Naive thymus-derived CD4-positive, alpha-beta T cell (primary cell): ENCODE measurements around the gene LIN7A. TPM values are rescaled to one million over a fixed set of nuclear protein-coding genes. Genes with fewer than 3 reads are reported as not detected.
"Not testable (repeated sequence)": the region's sequence is repeated elsewhere in the genome, so short reads cannot be mapped to it uniquely, and the experiment has no call there.

Experiments used
- ATAC-seq: fragments of 150-1000 bp; cut with Tn5 transposase; 2 replicates; pipeline ENCODE4 v1.10.0; 2021; ENCODE audit warnings: mild to moderate bottlenecking, moderate library complexity
- CTCF ChIA-PET: fragments of 350-600 bp; sonication (Branson Sonifier 250); formaldehyde crosslinking; loops from one replicate; lab custom pipeline; 2021; ENCODE audit warnings: antibody characterized with exemption; lab: Charles Lee
- POLR2A ChIA-PET: fragments of 350-600 bp; sonication (Branson Sonifier 250); formaldehyde crosslinking; loops from one replicate; lab custom pipeline; 2021; ENCODE audit warnings: antibody characterized with exemption, inconsistent platforms; lab: Charles Lee
- DNase-seq, 9 donors: peaks; one replicate each; pipeline versions ENCODE4 v3.0.0 to v3.0.0-alpha.2; 2020 to 2022; ENCODE audit warnings: mixed read lengths in 1 of 9
- H3K27ac ChIP-seq: one replicate; pipeline ENCODE4 v1.7.0; 2013; ENCODE audit warnings: mild to moderate bottlenecking, low read depth, low read length, moderate library complexity
- H3K27me3 ChIP-seq, 2 donors: one replicate each; pipeline ENCODE4 v1.7.0; 2013; ENCODE audit warnings: low read length in 2 of 2, mild to moderate bottlenecking in 2 of 2, moderate library complexity in 2 of 2; ENCODE audit not compliant: control insufficient read depth in 2 of 2, insufficient read depth in 2 of 2
- H3K36me3 ChIP-seq, 3 experiments: 1 replicate in 2 of 3; 2 replicates in 1 of 3; pipeline ENCODE4 v1.7.0; 2013; ENCODE audit warnings: low read length in 3 of 3, mild to moderate bottlenecking in 3 of 3, moderate library complexity in 1 of 3; ENCODE audit not compliant: insufficient read depth in 3 of 3, control insufficient read depth in 2 of 3
- H3K4me1 ChIP-seq, 2 donors: one replicate each; pipeline ENCODE4 v1.7.0; 2013; ENCODE audit warnings: low read length in 2 of 2, mild to moderate bottlenecking in 2 of 2, moderate library complexity in 1 of 2; ENCODE audit not compliant: control insufficient read depth in 2 of 2, insufficient read depth in 2 of 2
- H3K4me3 ChIP-seq: 2 replicates; pipeline ENCODE4 v1.7.0; 2013; ENCODE audit warnings: mild to moderate bottlenecking, low read length
- H3K9me3 ChIP-seq, 3 experiments: 1 replicate in 2 of 3; 2 replicates in 1 of 3; pipeline ENCODE4 v1.7.0; 2013; ENCODE audit warnings: low read length in 3 of 3; ENCODE audit not compliant: control insufficient read depth in 2 of 3
- H3K27ac Mint-ChIP-seq, 9 donors: one replicate each; pipeline ENCODE4 v1.8.0; 2020 to 2022; ENCODE audit warnings: mixed read lengths in 9 of 9, mild to moderate bottlenecking in 8 of 9, moderate library complexity in 5 of 9, inconsistent platforms in 2 of 9
- H3K27me3 Mint-ChIP-seq, 5 donors: one replicate each; pipeline ENCODE4 v1.8.0; 2021 to 2022; ENCODE audit warnings: mixed read lengths in 5 of 5, mild to moderate bottlenecking in 1 of 5
- H3K36me3 Mint-ChIP-seq, 5 donors: one replicate each; pipeline ENCODE4 v1.8.0; 2020 to 2022; ENCODE audit warnings: mixed read lengths in 5 of 5, mild to moderate bottlenecking in 3 of 5, inconsistent platforms in 1 of 5
- H3K4me1 Mint-ChIP-seq, 7 donors: one replicate each; pipeline ENCODE4 v1.8.0; 2020 to 2022; ENCODE audit warnings: mixed read lengths in 7 of 7, mild to moderate bottlenecking in 3 of 7, inconsistent platforms in 1 of 7
- H3K4me3 Mint-ChIP-seq, 10 donors: one replicate each; pipeline ENCODE4 v1.8.0; 2020 to 2022; ENCODE audit warnings: mild to moderate bottlenecking in 10 of 10, mixed read lengths in 10 of 10, moderate library complexity in 6 of 10, inconsistent platforms in 2 of 10
- H3K9me3 Mint-ChIP-seq, 11 donors: one replicate each; pipeline ENCODE4 v1.8.0; 2020 to 2022; ENCODE audit warnings: mixed read lengths in 11 of 11, mild to moderate bottlenecking in 4 of 11, inconsistent platforms in 1 of 11, moderate library complexity in 1 of 11
- intact Hi-C, 2 donors: fragments of 100-400 bp; cut with micrococcal nuclease; formaldehyde crosslinking; loops; one replicate each; pipeline ENCODE4 v1.15.1; 2023
- polyA plus RNA-seq, 2 donors: library from polyadenylated mRNA; unstranded; fragments of 300-500 nt; fragmentation: Illumina TruSeq; gene quantifications; one replicate each; pipeline ENCODE4 v1.2.3, GENCODE V29; 2021
- total RNA-seq, 6 experiments: library from RNA in 5 of 6; stranded (reverse) in 5 of 6; gene quantifications; 1 replicate in 5 of 6; 2 replicates in 1 of 6; pipeline ENCODE4 v1.2.3 and lab custom pipeline; 2021 to 2026

The LIN7A gene
- total and polyA plus RNA-seq, 7 experiments from 2014 or later, result 0.27 to 7.1 (median 1.4) TPM; not detected in 4

DNA sequence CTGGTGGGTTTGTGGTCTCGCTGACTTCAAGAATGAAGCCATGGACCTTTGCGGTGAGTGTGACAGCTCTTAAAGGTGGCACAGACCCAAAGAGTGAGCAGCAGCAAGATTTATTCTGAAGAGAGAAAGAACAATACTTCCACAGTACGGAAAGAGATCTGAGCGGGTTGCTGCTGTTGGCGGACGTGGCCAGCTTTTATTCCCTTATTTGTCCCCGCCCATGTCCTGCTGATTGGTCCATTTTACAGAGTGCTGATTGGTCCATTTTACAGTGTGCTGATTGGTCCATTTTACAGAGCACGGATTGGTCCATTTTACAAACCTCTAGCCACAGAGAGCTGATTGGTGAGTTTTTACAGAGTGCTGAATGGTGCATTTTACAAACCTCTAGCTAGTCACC is 59.3 kb downstream of the LIN7A start:
- ATAC-seq, H3K4me3 ChIP-seq, H3K27me3 ChIP-seq, H3K36me3 ChIP-seq, CTCF ChIA-PET, H3K27me3 Mint-ChIP-seq, H3K27ac Mint-ChIP-seq, H3K4me1 ChIP-seq, H3K4me1 Mint-ChIP-seq, POLR2A ChIA-PET, intact Hi-C loops, DNase-seq, H3K36me3 Mint-ChIP-seq, H3K9me3 ChIP-seq, H3K27ac ChIP-seq, H3K4me3 Mint-ChIP-seq: not testable (repeated sequence)
- H3K9me3 Mint-ChIP-seq, result peaks cover 0 to 16% (median 4%) of the 10 kb centered on the region in 11 donors

DNA sequence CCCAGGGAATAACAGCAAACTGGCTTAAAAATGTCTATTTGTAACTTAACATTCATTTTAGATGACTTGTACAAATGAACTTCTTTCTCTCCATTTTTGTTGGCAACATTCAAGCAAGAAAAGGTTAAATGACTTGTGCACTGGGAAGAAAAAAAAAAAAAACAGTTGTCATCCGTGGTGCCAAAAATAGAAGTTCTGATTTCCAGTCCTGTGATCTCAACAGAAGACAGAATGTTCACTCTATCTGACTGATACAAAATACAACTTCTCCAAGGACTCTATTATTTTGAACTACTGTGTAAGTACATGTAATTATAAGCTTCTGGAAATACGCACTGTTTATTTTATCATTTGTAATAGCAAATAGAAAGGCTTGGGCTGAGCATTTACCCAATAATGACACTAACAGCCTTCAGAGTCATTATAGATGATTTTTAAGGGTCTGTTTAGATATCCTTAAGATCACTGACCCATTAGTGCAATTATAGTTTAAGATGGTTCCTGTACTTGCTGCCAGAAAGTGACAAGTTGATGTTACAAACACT is 59.9 kb downstream of the LIN7A start:
- no peak overlapping the region for H3K4me3 Mint-ChIP-seq
- H3K27me3 Mint-ChIP-seq, result no peaks in the 10 kb centered on the region
- H3K36me3 ChIP-seq, result no peaks in the 10 kb centered on the region
- DNase-seq (no peak), ATAC-seq (no peak)
- H3K27ac Mint-ChIP-seq, result no peak overlapping the region
- ChIA-PET CTCF (no interaction called here), POLR2A (no interaction called here)
- H3K36me3 Mint-ChIP-seq, result no peaks in the 10 kb centered on the region
- H3K4me1 Mint-ChIP-seq, result no peaks in the 10 kb centered on the region
- H3K9me3 Mint-ChIP-seq, result peaks cover 0 to 11% (median 2%) of the 10 kb centered on the region in 11 donors
- intact Hi-C loops, result no loop called here
- no peak overlapping the region for H3K4me3 ChIP-seq
- H3K27ac ChIP-seq, result no peak overlapping the region
- H3K9me3 ChIP-seq, result no peaks in the 10 kb centered on the region
- H3K4me1 ChIP-seq, result no peaks in the 10 kb centered on the region
- H3K27me3 ChIP-seq, result no peaks in the 10 kb centered on the region

DNA sequence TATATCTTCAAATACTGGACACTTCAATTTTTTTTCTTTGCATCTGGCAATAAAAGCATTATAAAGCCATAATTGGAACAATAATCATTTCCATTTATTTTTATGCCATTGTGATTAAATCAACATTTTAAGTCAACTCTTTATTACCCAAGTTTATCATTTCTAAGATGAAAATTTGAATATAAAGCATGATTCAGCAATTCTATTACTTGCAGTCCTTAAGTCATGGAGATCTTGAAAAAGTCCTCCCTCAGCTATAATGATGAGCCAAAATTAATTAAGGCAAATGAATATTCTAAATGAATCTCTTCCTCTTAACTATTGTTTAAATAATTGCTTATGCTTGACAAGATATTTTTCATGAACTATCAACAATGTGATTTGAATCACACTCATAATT is 65.7 kb downstream of the LIN7A start:
- no peak overlapping the region for H3K27ac ChIP-seq
- no peaks in the 10 kb centered on the region for H3K36me3 ChIP-seq
- ATAC-seq (no peak), DNase-seq (no peak)
- H3K36me3 Mint-ChIP-seq, result no peaks in the 10 kb centered on the region
- no peaks in the 10 kb centered on the region for H3K9me3 ChIP-seq
- no peaks in the 10 kb centered on the region for H3K4me1 ChIP-seq
- POLR2A ChIA-PET, result no interaction called here
- H3K27ac Mint-ChIP-seq, result no peak overlapping the region
- H3K27me3 ChIP-seq, result no peaks in the 10 kb centered on the region
- CTCF ChIA-PET, result no interaction called here
- H3K9me3 Mint-ChIP-seq, result peaks cover 0 to 11% (median 3%) of the 10 kb centered on the region in 11 donors
- no peaks in the 10 kb centered on the region for H3K27me3 Mint-ChIP-seq
- intact Hi-C loops, result no loop called here
- H3K4me3 ChIP-seq, result no peak overlapping the region
- H3K4me3 Mint-ChIP-seq, result no peak overlapping the region
- no peaks in the 10 kb centered on the region for H3K4me1 Mint-ChIP-seq

DNA sequence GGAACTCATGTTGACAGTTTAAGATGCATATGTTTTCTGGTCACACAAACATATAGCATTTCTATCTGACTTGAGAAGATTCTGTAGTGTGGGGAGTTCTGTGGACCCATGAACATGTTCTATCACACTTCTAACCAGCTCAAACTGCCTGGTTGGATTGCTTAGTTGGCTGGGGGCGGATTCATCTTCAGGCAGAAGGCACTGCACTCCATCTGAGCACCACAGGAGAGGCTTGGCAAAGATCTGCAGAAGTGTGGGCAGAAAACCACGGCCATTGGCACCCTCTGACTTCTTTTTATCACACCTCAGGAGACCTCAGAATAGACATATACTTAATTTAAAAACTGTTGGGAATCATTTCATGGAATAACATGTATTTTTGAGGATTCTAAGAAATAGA is 68.5 kb downstream of the LIN7A start:
- intact Hi-C loops, result no loop called here
- Histone ChIP-seq H3K36me3 (no peaks in the 10 kb centered on the region), H3K27me3 (no peaks in the 10 kb centered on the region), H3K4me1 (no peaks in the 10 kb centered on the region), H3K9me3 (no peaks in the 10 kb centered on the region), H3K27ac (no peak overlapping the region), H3K4me3 (no peak overlapping the region)
- H3K27me3 Mint-ChIP-seq, result no peaks in the 10 kb centered on the region
- POLR2A ChIA-PET, result no interaction called here
- H3K9me3 Mint-ChIP-seq, result peaks cover 0 to 5% (median 2%) of the 10 kb centered on the region in 11 donors
- no peak overlapping the region for H3K4me3 Mint-ChIP-seq
- CTCF ChIA-PET, result no interaction called here
- DNase-seq (no peak), ATAC-seq (no peak)
- H3K4me1 Mint-ChIP-seq, result no peaks in the 10 kb centered on the region
- H3K36me3 Mint-ChIP-seq, result no peaks in the 10 kb centered on the region
- no peak overlapping the region for H3K27ac Mint-ChIP-seq

DNA sequence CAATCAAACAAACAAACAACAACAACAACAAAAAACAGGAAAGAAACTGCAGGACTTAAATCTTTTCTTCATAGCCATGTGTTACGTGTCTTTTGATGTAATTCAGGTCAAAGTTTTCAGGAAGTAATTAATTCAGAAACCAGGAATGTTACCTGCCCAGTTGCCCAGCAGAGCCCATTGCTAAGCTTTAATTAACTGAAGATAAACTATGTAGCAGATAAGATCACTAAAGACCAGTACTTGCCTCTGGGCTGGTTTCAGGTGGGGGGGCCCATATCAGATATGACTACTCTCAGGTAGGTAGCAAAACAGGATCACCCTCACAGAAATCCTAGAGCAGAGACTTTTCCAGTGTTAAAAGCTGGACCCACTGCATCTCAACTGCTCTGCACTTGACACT is 69.2 kb downstream of the LIN7A start:
- POLR2A ChIA-PET, result no interaction called here
- intact Hi-C loops, result no loop called here
- Mint-ChIP-seq H3K27me3 (no peaks in the 10 kb centered on the region), H3K4me3 (no peak overlapping the region), H3K4me1 (no peaks in the 10 kb centered on the region), H3K9me3 (peaks cover 0 to 5% (median 0%) of the 10 kb centered on the region in 11 donors), H3K36me3 (no peaks in the 10 kb centered on the region), H3K27ac (no peak overlapping the region)
- no peaks in the 10 kb centered on the region for H3K36me3 ChIP-seq
- ATAC-seq, result no peak
- H3K4me3 ChIP-seq, result no peak overlapping the region
- no peaks in the 10 kb centered on the region for H3K27me3 ChIP-seq
- DNase-seq, result no peak
- CTCF ChIA-PET, result no interaction called here
- H3K27ac ChIP-seq, result no peak overlapping the region
- H3K4me1 ChIP-seq, result no peaks in the 10 kb centered on the region
- no peaks in the 10 kb centered on the region for H3K9me3 ChIP-seq

DNA sequence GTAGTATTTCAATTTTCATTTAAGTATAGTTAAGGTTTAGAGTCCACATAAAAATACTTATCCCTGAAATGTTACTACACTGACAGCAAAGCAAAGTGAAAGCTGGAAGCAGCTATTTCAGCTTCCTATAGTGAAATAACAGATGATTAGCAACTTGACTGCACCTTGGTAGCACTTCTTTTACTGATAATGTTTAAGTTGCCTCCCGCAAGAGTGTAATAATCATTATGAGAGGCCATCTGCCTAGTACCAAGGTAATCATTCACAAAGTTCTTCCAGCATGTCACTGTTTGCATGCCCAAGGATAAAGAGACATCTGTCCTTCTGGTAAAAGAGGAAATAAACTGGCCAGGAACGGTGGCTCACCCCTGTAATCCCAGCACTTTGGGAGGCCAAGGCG is 69.8 kb downstream of the LIN7A start:
- no peak overlapping the region for H3K4me3 ChIP-seq
- POLR2A ChIA-PET, result no interaction called here
- H3K9me3 ChIP-seq, result no peaks in the 10 kb centered on the region
- no peaks in the 10 kb centered on the region for H3K27me3 ChIP-seq
- DNase-seq, result no peak
- no peak overlapping the region for H3K27ac ChIP-seq
- Mint-ChIP-seq H3K27me3 (no peaks in the 10 kb centered on the region), H3K4me1 (no peaks in the 10 kb centered on the region), H3K4me3 (no peak overlapping the region), H3K9me3 (peaks cover 0 to 5% (median 3%) of the 10 kb centered on the region in 11 donors), H3K36me3 (no peaks in the 10 kb centered on the region), H3K27ac (no peak overlapping the region)
- intact Hi-C loops, result no loop called here
- ATAC-seq, result no peak
- CTCF ChIA-PET, result no interaction called here
- H3K36me3 ChIP-seq, result no peaks in the 10 kb centered on the region
- H3K4me1 ChIP-seq, result no peaks in the 10 kb centered on the region

DNA sequence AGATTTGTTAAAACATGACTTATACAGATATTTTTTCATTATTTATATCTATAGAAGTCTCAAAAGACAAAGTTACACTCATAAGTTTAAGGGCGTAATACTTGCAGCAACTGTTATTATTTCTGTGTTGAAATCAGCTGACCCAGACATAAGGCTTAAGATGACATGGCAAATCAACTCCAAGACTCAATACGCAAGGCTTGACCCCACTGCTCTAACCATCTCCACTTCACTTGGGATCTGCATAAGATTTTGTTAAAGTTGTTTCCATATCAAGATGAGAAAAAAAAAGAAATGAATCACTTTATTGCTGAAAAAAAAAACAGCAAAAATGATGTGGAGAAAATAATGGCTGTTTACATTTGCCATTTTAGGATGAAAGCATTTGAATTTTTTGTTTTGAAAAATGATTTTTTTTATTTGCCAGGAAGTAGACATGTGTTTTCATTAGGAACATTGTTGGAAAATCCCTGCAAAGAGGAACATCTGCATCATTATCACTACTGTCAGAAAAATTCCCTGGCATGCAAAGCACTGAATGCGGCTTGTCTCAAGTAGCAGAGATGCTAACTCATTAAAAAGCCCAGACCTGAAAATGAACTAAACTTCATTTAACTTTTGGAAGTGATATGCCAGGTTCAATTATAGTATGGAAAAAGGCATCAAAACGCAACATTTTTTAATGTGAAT is 73.5 kb downstream of the LIN7A start:
- H3K9me3 ChIP-seq, result no peaks in the 10 kb centered on the region
- no peak for DNase-seq
- intact Hi-C loops, result no loop called here
- no peak for ATAC-seq
- Mint-ChIP-seq H3K4me1 (no peaks in the 10 kb centered on the region), H3K4me3 (no peak overlapping the region), H3K9me3 (peaks cover 0 to 8% (median 2%) of the 10 kb centered on the region in 11 donors), H3K27me3 (no peaks in the 10 kb centered on the region), H3K27ac (no peak overlapping the region), H3K36me3 (no peaks in the 10 kb centered on the region)
- no peaks in the 10 kb centered on the region for H3K4me1 ChIP-seq
- H3K27ac ChIP-seq, result no peak overlapping the region
- no peak overlapping the region for H3K4me3 ChIP-seq
- H3K36me3 ChIP-seq, result no peaks in the 10 kb centered on the region
- ChIA-PET CTCF (no interaction called here), POLR2A (no interaction called here)
- H3K27me3 ChIP-seq, result no peaks in the 10 kb centered on the region
